SJCRH30 (cell line): ENCODE data around the gene ZNF83. TPM values are rescaled to one million over a fixed set of nuclear protein-coding genes. Genes with fewer than 3 reads are reported as not detected.
"Not testable (repeated sequence)": the region's sequence is repeated elsewhere in the genome, so short reads cannot be mapped to it uniquely, and the experiment has no call there.

ENCODE experiments used
- DNase-seq, 2 experiments: peaks; one replicate each; pipeline ENCODE4 v3.0.0-alpha.2; 2015 to 2020
- H3K27ac ChIP-seq: fragments of 250-450 bp; sonication (Bioruptor Pico); 2 replicates; pipeline ENCODE4 v1.5.1; 2020; ENCODE audit warnings: mild to moderate bottlenecking, moderate library complexity
- H3K27me3 ChIP-seq: fragments of 250-450 bp; sonication (Bioruptor Pico); 2 replicates; pipeline ENCODE4 v1.5.1; 2020; ENCODE audit warnings: mild to moderate bottlenecking, moderate library complexity
- H3K36me3 ChIP-seq: fragments of 250-450 bp; sonication (Bioruptor Pico); 2 replicates; pipeline ENCODE4 v1.5.1; 2020; ENCODE audit warnings: mild to moderate bottlenecking, moderate library complexity
- H3K4me1 ChIP-seq: fragments of 250-450 bp; sonication (Bioruptor Pico); 2 replicates; pipeline ENCODE4 v1.5.1; 2020; ENCODE audit warnings: mild to moderate bottlenecking, moderate library complexity
- H3K4me3 ChIP-seq: fragments of 250-450 bp; sonication (Bioruptor Pico); 2 replicates; pipeline ENCODE4 v1.5.1; 2020; ENCODE audit warnings: mild to moderate bottlenecking, moderate library complexity
- H3K9me3 ChIP-seq: fragments of 250-450 bp; sonication (Bioruptor Pico); replicated peaks from 2 replicates; pipeline ENCODE4 v1.5.1; 2020; ENCODE audit warnings: mild to moderate bottlenecking, moderate library complexity
- total RNA-seq: library from RNA; depleted of rRNA; stranded (reverse); fragments of >200 nt; shearing (Covaris generic); gene quantifications from 2 replicates; pipeline ENCODE4 v1.2.3, GENCODE V29; 2014; rRNA removed

The ZNF83 gene
- 32.7 and 47.0 TPM in 2 replicates for total RNA-seq

GRCh38 chr19:52637718-52638585, at the start of gene ZNF83:
Gene ZNF83, minus strand, starts transcription at chr19:52638355.
- Histone ChIP-seq H3K4me1 (no peaks in the 10 kb centered on the region), H3K4me3 (peak within 1 kb of the TSS; percentile 80)

GRCh38 chr19:52687684-52688083, 49.5 kb upstream of the ZNF83 start:
- Histone ChIP-seq H3K4me3 (no peak overlapping the region), H3K4me1 (no peaks in the 10 kb centered on the region), H3K9me3 (no peaks in the 10 kb centered on the region; the same call in 1 of the 2 replicates), H3K36me3 (peaks cover 20% of the 10 kb centered on the region), H3K27me3 (no peaks in the 10 kb centered on the region), H3K27ac (no peak overlapping the region)
- DNase-seq, result no peak

More at GRCh38 chr19:52637718-52638585, at the start of gene ZNF83:
- peak; percentile 97 to 98 for DNase-seq
- H3K27me3 ChIP-seq, result no peaks in the 10 kb centered on the region
- 0 out of 2 replicates have a peak, but pooled peaks cover 4% of the 10 kb centered on the region for H3K9me3 ChIP-seq
- peak within 1 kb of the TSS; percentile 79 for H3K27ac ChIP-seq
- peaks cover 11% of the 10 kb centered on the region for H3K36me3 ChIP-seq

- Histone ChIP-seq H3K36me3 (peaks cover 22% of the 10 kb centered on the region), H3K4me1 (no peaks in the 10 kb centered on the region), H3K9me3 (no peaks in the 10 kb centered on the region; the same call in 1 of the 2 replicates), H3K27ac (no peak overlapping the region), H3K27me3 (no peaks in the 10 kb centered on the region), H3K4me3 (no peak overlapping the region)
- no peak for DNase-seq
Measured at GRCh38 chr19:52685811-52686210, 47.7 kb upstream of the ZNF83 start.

DNA sequence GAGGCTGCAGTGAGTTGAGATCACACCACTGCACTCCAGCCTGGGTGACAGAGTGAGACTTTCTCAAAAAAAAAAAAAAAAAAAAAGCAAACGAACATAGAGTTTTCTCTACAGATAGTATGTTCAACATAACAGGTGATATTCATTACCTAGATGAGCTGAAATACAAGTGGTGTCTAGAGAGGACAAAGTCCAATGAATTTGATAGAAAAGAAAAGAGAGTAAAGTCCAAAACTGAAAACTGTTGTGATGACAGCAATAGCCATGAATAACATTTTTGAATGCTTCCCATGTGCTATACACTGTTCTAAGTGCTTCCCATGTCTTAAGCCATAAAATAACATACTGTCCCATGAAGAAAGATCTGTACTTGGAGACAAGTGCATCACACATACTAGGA, 43.1 kb upstream of the ZNF83 start:
- not testable (repeated sequence) for H3K4me3 ChIP-seq, H3K9me3 ChIP-seq, H3K27me3 ChIP-seq, H3K27ac ChIP-seq, H3K4me1 ChIP-seq, DNase-seq
- H3K36me3 ChIP-seq, result peaks cover 19% of the 10 kb centered on the region

DNA sequence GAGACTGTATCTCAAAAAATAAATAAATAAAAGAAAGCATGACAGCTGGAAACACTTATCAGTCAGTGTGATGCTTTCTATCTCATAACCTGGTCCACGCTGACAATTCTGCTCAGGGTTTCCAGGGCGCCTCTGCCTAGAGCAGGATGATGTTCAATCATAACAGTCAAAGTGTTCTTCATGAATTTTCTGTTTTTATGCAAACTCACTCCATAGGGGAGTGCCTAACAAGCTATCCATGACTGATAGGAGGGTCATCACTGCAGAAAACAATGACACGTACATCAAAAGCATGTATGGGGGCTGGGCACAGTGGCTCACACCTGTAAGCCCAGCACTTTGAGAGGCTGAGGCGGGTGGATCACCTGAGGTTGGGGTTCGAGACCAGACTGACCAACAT, 41.4 kb upstream of the ZNF83 start:
- Histone ChIP-seq H3K27me3 (no peaks in the 10 kb centered on the region), H3K27ac (no peak overlapping the region), H3K4me3 (no peak overlapping the region), H3K4me1 (no peaks in the 10 kb centered on the region), H3K9me3 (no peaks in the 10 kb centered on the region; the same call in 1 of the 2 replicates), H3K36me3 (peaks cover 20% of the 10 kb centered on the region)
- no peak for DNase-seq

GRCh38 chr19:52675239-52675638, 37.1 kb upstream of the ZNF83 start:
- H3K27ac ChIP-seq, H3K9me3 ChIP-seq, DNase-seq, H3K4me3 ChIP-seq, H3K4me1 ChIP-seq, H3K27me3 ChIP-seq: not testable (repeated sequence)
- peaks cover 26% of the 10 kb centered on the region for H3K36me3 ChIP-seq

- no peak for DNase-seq
- no peak overlapping the region for H3K4me3 ChIP-seq
- H3K36me3 ChIP-seq, result peaks cover 34% of the 10 kb centered on the region
- H3K27ac ChIP-seq, result no peak overlapping the region
- peaks cover 3% of the 10 kb centered on the region; the same call in 1 of the 2 replicates for H3K9me3 ChIP-seq
- no peaks in the 10 kb centered on the region for H3K27me3 ChIP-seq
- no peaks in the 10 kb centered on the region for H3K4me1 ChIP-seq
Measured at GRCh38 chr19:52673014-52673413, 34.9 kb upstream of the ZNF83 start.

DNA sequence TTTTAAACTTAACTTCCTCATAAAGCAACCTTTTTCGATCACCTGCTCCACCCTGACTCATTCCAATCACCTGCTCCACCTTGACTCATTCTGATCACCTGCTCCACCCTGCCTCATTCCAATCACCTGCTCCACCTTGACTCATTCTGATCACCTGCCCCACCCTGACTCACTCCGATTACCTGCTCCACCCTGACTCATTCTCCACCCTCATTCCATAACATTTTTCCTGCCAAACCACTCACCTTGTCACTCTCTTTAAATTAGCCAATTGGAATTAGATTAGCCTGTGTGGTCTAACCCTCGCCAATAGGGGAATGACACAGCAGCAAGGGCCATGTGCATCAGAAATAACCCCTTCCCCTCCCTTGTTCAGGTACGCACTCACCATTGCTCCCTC, 31.9 kb upstream of the ZNF83 start:
- Histone ChIP-seq H3K9me3 (0 out of 2 replicates have a peak, but pooled peaks cover 3% of the 10 kb centered on the region), H3K4me3 (no peak overlapping the region), H3K27ac (no peak overlapping the region), H3K27me3 (no peaks in the 10 kb centered on the region), H3K4me1 (no peaks in the 10 kb centered on the region), H3K36me3 (peaks cover 41% of the 10 kb centered on the region)
- no peak for DNase-seq

GRCh38 chr19:52669586-52669985, 31.4 kb upstream of the ZNF83 start:
- no peak overlapping the region for H3K27ac ChIP-seq
- DNase-seq, result no peak
- 0 out of 2 replicates have a peak, but pooled peaks cover 3% of the 10 kb centered on the region for H3K9me3 ChIP-seq
- H3K27me3 ChIP-seq, result no peaks in the 10 kb centered on the region
- no peaks in the 10 kb centered on the region for H3K4me1 ChIP-seq
- H3K4me3 ChIP-seq, result no peak overlapping the region
- H3K36me3 ChIP-seq, result peaks cover 45% of the 10 kb centered on the region

- Histone ChIP-seq H3K36me3 (peaks cover 52% of the 10 kb centered on the region), H3K9me3 (0 out of 2 replicates have a peak, but pooled peaks cover 3% of the 10 kb centered on the region), H3K4me1 (no peaks in the 10 kb centered on the region), H3K27me3 (no peaks in the 10 kb centered on the region), H3K4me3 (no peak overlapping the region), H3K27ac (no peak overlapping the region)
- no peak for DNase-seq
Measured at GRCh38 chr19:52667972-52668371, 29.8 kb upstream of the ZNF83 start.

- H3K27me3 ChIP-seq, result no peaks in the 10 kb centered on the region
- peaks cover 59% of the 10 kb centered on the region for H3K36me3 ChIP-seq
- H3K9me3 ChIP-seq, result 0 out of 2 replicates have a peak, but pooled peaks cover 3% of the 10 kb centered on the region
- H3K4me1 ChIP-seq, result no peaks in the 10 kb centered on the region
- no peak for DNase-seq
- H3K27ac ChIP-seq, result no peak overlapping the region
- no peak overlapping the region for H3K4me3 ChIP-seq
Measured at GRCh38 chr19:52666506-52666905, 28.4 kb upstream of the ZNF83 start.

DNA sequence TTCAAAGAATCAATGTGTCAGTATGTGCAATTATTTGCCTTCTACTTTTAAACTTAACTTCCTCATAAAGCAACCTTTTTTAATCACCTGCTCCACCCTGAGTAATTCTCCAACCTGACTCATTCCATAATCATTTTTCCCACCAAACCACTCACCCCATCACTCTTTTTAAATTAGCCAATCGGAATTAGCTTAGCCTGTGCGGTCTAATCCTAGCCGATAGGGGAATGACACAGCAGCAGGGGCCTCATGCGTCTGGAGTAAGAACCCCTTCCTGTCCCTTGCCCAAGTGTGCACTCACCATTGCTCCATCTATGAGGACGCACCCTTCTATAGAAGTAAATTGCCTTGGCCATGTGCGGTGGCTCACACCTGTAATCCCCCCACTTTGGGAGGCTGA, 27.4 kb upstream of the ZNF83 start:
- no peaks in the 10 kb centered on the region for H3K27me3 ChIP-seq
- no peaks in the 10 kb centered on the region for H3K4me1 ChIP-seq
- no peaks in the 10 kb centered on the region for H3K9me3 ChIP-seq
- H3K4me3 ChIP-seq, result no peak overlapping the region
- DNase-seq, result no peak
- no peak overlapping the region for H3K27ac ChIP-seq
- peaks cover 58% of the 10 kb centered on the region for H3K36me3 ChIP-seq

DNA sequence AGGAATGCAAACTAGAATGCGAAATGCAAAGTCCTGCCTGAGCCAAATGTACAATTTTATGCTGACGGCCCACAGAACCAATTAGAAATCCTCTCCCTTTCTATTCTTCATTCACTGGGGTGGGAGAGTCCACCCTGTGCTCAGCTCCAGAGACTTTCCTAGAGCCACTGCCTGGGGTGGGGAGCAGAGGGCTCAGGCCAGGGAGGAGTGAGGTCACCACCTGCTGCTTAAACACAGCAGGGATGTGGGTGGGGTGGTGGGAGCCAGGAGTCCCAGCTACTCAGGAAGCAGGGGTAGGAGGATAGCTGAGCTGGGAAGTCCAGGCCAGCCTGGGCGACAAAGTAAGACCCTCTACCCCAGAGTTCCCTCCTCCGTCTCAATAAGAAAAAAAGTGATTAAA, 26.9 kb upstream of the ZNF83 start:
- Histone ChIP-seq H3K4me1 (no peaks in the 10 kb centered on the region), H3K9me3 (no peaks in the 10 kb centered on the region), H3K27me3 (no peaks in the 10 kb centered on the region), H3K4me3 (no peak overlapping the region), H3K27ac (no peak overlapping the region), H3K36me3 (peaks cover 58% of the 10 kb centered on the region)
- no peak for DNase-seq

- H3K27ac ChIP-seq, result no peak overlapping the region
- no peaks in the 10 kb centered on the region for H3K9me3 ChIP-seq
- DNase-seq, result no peak
- no peak overlapping the region for H3K4me3 ChIP-seq
- no peaks in the 10 kb centered on the region for H3K4me1 ChIP-seq
- H3K27me3 ChIP-seq, result no peaks in the 10 kb centered on the region
- peaks cover 60% of the 10 kb centered on the region for H3K36me3 ChIP-seq
Measured at GRCh38 chr19:52664461-52664860, 26.3 kb upstream of the ZNF83 start.

GRCh38 chr19:52662631-52663030, 24.5 kb upstream of the ZNF83 start:
- Histone ChIP-seq H3K27me3 (no peaks in the 10 kb centered on the region), H3K36me3 (peaks cover 70% of the 10 kb centered on the region), H3K4me3 (no peak overlapping the region), H3K9me3 (no peaks in the 10 kb centered on the region), H3K27ac (no peak overlapping the region), H3K4me1 (no peaks in the 10 kb centered on the region)
- DNase-seq, result no peak
